H1 (cell line): ENCODE data around the gene NECTIN2. TPM values are rescaled to one million over a fixed set of nuclear protein-coding genes. Genes with fewer than 3 reads are reported as not detected.

Experiments used
- CHD1 ChIP-seq: IDR thresholded peaks from 2 replicates; pipeline ENCODE4 v1.6.1; 2012; ENCODE audit warnings: low read depth, low read length, improper control_type of control experiment
- CREB1 ChIP-seq: IDR thresholded peaks from 2 replicates; pipeline ENCODE4 v1.6.1; 2012; ENCODE audit warnings: inconsistent platforms
- TAF7 ChIP-seq: optimal IDR thresholded peaks from 2 replicates; pipeline ENCODE3; 2011; ENCODE audit warnings: low read depth, mild to moderate bottlenecking, inconsistent platforms, low read length, moderate library complexity, borderline replicate concordance
- polyA plus RNA-seq, 7 experiments: library from polyadenylated mRNA; depleted of rRNA in 3 of 7; stranded (reverse) in 5 of 7; unstranded in 2 of 7; fragments of >200 nt in 5 of 7; fragments of 200-250 nt in 2 of 7; gene quantifications; 1 replicate in 5 of 7; 2 replicates in 1 of 7; 4 replicates in 1 of 7; pipeline versions ENCODE4 v1.2.1 to v1.2.3, GENCODE V29; 2011 to 2013; ENCODE audit warnings: missing spikeins in 2 of 7, mixed read lengths in 2 of 7
- total RNA-seq: library from RNA; stranded (reverse); fragmentation: NEBNext Ultra II Directional; extraction: Animal tissue kit (Norgen Biotek cat#: 25700); gene quantifications from 2 replicates; pipeline ENCODE4 v1.2.1, GENCODE V29; 2021

NECTIN2 gene
- total and polyA plus RNA-seq, 2 of the 8 experiments (the other 6 are each of a cell fraction or from before 2014, with no cell fraction given) = 184 to 237 TPM

- TF ChIP-seq CHD1 (no peak), TAF7 (no peak), CREB1 (no peak)
- TF ChIP-seq, all 59 proteins: peak for 0
Observed at GRCh38 chr19:44886141-44886540, 40.0 kb downstream of the NECTIN2 start (continued).
